Fibroblast of skin of back (primary cell): ENCODE results near the gene SLC51B.
"Not testable (repeated sequence)": the region's sequence is repeated elsewhere in the genome, so short reads cannot be mapped to it uniquely, and the experiment has no call there.

Source experiments
- DNase-seq: peaks from one replicate; pipeline ENCODE4 v3.0.0-alpha.2; 2013

SLC51B gene

DNA sequence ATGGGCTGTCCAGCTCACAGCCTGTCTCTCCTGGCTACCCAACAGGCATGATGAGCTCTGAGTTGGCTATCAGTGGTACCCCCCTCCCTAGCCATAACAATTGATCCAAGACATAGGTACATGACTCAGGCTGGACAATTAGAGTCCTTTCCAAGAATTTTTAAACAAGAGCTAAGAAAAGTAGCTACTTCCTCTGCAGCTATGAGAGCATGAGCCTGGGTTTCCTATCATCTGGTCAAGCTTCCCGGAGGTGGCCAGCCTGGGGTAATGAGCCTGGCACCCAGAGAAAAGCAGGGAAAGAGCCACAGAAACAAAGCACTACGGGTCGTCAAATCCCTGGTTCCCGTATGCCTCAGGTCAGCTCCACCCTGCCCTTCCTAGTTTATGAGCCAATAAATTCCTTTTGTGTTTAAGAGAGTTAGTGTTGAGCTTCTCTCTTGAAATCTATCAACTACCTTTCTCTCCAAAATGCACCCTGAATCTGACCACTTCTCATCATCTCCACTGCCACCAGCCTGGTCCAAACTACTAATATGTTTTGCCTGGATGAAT is 2.3 kb upstream of the SLC51B start:
- DNase-seq = no peak

DNA sequence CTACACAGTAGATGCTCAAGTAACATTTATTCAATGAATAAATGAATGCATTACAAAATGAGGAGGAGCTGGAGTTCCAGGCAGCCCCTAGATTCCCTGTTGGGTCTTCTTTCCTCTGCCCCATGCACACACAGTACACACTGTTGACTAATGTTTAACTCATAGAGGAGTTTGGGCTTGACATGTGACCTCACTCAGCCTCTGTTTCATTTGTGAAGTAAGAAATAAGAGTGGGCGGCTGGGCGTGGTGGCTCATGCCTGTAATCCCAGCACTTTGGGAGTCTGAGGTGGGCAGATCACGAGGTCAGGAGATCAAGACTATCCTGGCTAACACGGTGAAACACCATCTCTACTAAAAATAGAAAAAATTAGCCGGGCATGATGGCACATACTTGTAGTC is 969 bp upstream of the SLC51B start:
- DNase-seq = not testable (repeated sequence)

DNA sequence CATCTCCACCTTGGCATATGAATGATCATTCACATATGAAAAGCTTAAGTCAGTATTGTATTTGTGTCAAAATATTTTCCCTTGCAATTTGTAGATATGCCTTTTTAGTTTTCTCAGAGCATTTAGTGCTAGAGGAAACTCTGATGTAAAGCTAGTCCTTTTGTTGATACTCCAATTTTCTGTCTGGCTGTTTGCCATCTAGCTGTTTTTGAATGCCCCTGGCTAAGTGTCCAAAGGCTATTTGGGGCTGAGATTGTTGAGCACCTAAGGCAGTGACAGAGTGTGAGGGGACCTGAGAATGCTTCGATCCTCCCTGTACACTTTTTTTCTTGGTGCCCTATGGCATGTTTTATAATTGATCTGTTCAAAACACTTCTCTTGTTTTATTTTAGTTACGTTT is 3.1 kb downstream of the SLC51B start:
- DNase-seq = no peak

DNA sequence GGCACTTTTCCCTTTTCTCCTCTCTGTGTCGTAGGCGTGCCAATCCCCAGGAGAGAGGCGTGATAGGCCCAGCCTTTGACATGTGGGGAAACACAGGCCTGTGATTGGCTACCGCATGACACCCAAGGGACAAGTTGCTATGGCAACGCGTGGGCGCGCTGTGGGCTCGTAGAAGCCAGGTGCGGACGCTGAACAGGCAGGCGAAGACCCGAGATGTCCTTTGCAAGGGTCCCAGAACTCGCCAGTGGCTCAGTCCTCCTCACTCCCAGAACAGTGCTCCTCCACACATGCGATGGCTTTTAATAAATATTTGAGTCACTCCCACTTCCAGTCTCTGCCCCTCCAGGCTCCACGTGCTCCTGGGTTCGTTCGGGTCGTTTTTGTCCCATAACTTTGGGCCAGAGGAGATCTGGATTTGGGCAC is 4.2 kb downstream of the SLC51B start:
- DNase-seq = peak; percentile 92

DNA sequence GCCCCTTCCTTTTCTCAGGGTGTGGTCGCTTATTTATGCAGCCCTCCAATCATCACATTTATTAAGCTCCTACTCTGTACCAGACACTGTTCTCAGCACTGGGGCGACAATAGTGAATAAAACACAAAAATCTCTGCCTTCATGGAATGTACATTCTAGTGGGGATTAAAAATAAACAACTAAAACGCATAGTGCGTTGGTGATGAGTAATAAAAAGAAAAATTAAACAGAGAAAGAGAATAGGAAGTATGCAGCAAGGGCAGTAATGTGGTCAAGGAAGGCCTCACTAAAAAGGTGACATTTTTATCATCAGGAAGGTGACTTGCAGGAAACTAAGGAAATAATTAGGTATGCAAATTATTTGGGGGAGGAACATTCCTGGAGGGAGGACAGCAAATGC is 5.1 kb downstream of the SLC51B start:
- no peak for DNase-seq

DNA sequence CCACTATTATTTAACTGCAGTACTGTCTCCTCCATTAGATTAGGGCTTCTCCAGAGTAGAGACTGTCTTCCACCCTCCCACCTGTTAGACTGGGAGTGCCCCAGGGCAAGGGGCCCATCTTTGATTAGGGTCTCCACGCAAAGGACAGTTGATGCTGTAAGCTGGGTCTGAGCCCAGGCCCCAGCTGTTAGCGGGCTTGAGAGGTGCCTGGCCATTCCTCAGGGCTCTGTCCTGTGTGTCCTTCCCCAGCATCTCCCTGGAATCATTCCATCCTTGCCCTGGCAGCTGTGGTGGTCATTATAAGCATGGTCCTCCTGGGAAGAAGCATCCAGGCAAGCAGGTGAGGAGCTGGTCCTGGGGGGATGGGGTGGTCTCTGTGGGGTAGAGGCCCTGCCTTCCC is 6.1 kb downstream of the SLC51B start:
- DNase-seq = no peak

DNA sequence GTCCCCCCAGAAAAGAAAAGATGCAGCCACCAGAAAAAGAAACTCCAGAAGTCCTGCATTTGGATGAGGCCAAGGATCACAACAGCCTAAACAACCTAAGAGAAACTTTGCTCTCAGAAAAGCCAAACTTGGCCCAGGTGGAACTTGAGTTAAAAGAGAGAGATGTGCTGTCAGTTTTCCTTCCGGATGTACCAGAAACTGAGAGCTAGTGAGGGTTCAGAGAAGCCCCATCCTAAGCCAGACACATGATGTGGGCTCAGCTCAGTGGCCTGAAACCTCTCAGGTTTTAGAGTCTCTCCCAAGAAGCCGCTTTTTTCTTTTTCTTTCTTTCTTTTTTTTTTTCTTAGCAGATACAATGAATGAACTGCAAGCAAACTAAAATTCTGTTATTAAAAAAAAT is 7.8 kb downstream of the SLC51B start:
- DNase-seq = no peak

DNA sequence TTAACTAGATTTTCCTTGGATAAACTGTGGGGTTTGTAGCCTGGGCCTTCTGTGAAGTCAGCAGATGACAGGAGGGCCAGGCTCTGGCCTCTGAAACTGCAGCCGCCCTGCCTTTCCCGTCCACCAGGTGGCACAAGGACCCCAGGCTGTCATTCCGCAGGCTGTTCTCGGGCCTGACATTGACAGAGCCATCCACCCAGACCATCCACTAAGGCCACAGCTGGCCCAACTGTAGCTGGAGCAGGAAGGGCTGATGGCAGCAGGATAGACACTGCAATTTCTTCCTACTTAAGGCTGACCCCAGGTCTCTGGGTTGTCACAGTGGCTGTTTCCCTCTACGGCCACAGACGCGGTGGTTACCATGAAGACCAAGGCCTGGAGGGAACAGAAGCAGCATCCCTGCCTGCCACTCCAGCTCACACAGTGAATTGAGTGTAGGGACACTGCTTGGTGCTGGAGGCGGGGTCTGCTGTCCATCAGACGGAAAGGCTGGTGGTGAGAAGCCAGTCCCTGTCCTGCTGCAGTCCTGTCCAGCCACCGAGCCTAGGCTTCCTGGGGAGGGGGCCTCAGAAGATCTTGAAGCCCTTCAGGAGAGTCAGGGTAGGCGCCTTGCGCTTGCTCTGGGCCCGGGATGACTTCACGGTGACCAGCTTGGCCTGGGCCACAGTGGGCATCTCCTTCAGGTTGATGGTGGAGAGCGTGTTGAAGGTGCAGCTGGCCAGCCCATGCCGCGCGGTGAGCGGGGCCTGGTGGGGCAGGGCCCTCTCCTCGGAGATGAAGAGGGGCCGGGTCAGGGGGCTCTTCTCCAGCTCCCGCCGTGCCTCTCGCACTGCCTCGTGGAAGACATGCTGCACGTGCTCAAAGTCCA is 9.4 kb downstream of the SLC51B start:
- DNase-seq = peak; percentile 62

DNA sequence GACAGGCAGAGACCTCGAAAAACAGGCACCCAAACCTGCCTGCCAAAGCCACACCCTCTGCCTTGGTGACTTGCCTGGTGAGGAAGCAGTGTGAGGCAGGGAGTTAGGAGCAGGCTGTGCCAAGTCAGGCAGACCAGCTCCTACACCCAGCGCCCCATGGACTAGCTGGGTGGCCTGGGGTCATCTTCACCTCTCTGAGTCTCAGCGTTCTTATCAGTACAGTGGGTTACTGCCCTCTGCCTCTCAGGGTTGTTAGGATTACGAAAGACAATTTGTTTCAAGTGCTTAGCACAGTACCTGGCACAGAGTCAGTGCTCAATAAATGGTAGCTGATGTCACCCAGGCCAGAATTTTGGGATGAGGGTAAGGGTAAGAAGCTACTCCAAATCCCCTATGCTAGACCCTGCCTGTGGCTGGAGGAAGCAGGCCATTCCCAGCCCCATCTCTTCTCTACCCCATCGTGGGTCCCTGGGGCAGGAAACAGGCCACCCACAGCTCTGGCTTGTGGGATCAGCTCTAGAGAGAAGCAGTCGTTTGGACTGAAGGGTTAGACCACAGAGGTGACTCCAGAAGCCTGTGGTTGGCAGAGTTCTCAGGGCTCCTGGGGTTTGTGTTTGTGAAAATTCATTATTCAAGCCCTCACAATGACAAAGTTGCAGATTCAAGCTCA is 10.1 kb downstream of the SLC51B start:
- DNase-seq = no peak

DNA sequence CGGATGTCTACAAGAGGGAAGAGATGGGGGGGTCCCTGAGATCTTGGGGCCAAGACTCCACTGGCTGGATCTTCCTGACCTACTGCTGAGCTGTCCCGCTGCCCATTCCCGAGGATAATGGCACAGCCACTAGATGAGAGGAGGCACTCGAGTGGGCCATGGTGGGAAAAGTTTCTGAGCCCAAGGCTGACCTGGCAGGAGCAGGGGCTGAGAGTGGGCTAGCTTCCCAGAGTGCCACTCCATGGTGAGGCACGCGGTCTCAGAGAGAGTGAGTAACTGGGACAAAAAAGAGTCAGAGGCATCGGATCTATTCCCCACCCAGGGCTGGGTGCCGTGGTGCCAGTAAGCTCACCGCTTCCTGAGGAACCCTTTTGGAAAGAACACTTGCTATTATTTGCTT is 10.9 kb downstream of the SLC51B start:
- DNase-seq = no peak

DNA sequence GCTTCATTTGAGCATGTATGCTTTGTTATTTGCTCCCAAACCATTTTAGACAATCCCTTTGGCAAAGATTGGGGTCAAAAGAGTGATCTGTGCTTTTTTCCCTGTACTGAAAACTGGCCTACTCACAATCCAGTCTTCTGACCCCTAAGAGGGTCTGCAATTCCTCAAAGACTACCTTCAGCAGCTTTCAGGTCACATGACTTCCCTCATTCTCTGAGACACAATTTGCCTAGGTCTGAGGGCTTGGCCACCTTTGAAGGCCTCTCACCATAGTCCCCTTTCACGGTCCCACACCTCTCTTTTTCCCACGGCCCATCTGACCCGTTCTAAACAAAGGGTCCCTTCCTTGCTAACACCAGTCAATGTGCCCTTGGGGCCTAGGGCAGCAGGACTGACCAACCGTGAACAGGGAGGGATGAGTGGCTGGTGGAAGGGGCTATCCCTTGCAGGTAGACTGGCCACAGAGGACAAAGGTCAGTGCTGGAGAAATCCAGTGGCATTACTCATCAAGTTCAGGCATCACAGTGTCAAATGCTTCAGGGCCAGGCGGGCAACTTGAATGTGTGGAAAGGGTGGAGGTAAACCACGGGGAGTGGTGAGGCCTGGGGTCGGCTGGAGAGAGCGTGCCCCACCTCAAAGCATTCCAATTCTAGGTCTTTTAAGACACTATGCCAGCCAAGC is 11.8 kb downstream of the SLC51B start:
- DNase-seq = no peak

DNA sequence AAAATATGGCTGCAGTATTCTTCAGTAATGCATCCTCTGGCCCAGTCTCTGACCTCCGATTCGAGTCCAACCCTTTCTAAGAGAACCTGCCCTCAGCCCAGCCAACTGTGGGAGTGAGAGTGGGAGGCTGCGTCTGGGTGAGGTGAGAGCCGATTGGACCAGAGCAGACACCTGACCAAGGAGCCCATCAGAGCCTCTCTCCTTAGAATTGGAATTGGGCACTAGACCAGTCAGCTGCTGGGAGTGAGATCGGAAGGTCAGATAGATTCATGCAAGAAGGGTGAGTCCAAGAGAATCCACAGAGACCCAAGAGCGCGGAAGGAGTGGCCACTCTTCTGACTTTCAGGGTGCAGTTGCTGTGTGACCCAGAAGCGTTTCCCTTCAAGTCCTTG is 12.4 kb downstream of the SLC51B start:
- DNase-seq = no peak

DNA sequence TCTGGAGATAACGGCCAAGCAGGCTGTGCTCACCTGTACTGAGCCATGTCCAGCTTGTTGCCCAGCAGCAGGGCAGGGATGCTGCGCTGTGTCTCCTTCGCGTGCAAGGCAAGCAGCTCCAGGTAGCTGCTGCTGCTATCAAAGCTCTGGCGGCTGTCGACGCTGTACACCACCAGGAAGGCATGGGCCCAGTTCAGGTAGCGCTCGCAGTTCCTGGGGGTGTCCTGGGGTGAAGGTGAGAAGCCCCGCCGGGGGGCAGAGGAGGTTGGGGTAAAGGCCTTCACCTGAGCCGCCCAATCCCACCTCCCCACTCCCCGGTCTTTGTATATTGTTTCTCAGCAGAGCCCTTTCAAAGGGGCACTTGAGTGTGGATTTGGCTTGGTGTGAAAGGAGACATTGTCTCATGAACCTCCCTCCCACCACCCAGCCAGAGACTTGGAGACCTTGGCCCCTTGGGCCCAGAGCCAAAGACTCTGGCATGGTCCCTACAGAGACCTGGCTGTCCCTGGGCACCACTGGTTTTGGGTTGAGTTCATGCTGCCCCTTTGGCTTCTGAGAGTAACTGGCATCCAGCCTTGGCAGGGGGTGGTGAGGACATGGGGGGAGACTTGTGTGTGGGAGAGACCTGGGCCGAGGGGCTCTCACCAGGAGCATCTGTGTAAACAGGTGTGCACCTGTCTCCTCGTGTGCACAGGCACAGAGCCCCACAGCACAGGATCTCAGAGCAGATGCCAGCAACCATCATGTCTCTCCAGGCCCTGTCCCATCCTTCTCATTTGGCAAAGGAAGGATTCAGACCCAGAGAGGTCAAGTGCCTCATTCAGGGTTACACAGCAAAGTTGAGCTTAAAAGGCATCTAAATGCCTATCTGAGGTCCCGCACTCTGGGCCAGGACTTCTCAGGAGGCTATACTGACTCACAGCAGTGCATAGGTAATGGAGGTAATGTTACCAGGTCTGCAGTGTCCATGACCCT is 13.5 kb downstream of the SLC51B start:
- no peak for DNase-seq

DNA sequence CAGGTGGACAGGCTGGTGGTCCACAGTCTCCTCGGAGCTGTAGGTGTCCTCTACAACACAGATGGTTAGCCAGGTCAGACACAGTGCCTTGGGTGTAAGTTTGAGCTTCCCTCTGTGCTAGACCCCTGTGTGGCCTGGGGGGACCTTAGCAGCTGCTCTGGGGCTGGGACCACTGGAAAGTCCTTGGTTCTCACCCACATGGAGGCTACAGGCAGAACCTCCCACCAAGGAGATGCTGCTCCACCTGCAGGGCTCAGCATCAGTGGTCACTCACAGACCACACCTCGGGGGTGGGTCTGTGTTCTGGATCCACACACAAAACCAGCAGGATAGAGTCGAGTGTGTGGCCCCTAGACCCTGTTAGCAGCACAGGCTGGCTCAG is 14.2 kb downstream of the SLC51B start:
- no peak for DNase-seq

DNA sequence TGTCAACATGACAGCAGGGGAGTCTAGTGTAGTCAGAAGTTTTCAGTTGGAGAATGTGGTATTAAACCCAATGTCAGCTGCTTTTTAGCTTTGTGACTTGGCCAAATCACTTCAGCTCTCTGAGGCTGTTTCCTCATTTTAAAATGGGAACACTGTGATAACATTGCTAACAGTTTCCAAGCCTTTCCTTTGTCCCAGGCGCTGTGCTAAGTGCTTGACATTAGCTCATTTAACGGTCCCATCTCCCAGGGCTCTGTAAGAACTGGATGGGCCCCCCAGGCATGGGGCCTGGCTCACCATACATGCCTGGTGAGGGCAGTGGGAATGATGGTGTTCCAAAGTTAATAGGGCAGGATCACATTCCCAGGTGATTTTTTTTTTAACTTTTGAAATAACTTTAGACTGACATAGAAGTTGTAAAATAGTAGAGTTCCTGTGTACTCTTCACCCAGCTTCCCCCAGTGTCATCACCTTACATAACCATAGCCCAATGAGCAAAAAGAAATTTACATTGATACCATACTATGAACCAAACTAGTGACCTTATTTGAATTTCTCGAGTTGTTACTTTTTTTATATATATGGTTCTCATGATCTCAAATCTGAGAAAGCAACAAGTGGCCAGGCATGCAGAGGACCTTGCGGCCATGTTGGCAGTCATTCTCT is 14.9 kb downstream of the SLC51B start:
- no peak for DNase-seq

DNA sequence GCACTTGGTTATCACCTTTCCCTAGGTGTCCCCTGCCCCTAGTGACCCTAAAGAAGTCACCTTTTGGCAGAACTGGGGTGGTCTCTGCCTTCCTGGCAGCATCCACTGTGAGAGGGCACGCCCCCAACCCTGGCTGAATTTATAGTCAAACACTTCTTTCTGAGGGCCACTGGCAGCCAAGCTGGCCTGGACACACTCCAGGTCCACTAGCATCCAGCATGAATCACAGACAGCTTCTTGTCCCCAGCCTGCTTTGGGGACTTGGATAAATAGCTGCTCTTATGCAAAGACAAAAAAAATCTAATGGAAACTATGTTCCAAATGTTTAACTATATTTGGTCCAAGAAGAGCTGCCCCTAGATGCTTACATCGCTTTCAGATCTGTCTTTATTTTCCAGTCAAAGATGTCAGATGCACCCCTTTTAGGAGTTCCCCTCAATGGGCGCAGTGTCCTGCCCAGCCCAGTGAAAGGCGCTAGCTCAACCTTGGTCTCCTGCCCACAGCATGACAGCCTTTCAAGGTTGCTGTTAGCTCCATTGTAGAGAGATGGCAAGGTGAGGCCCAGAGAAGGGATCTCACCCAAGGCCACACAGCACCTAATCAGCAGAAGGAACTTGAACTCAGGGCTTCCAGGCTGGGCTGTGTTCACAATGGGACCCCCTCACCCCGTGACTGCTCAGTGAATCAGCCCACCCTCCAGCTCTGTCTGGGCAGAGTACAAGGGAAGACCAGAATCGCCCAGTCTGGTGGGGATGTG is 15.6 kb downstream of the SLC51B start:
- no peak for DNase-seq

DNA sequence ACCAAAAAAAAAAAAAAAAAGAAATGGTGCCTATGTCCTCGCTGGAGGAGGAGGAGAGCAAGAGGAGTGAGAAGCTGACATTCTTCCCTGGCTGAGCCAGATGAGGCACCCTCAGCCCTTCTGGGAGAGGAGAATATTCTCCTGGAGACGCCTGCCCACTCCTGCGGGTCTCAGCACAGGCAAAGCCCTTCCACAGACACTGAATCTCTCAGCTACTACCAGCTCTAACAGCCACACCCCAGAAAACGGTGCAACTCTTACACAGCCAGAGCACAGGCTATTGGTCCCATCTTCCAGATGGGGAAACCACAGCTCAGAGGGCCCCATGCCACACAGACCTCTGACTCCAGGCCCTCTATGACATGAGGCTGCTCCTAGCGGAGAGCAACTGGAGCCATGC is 16.9 kb downstream of the SLC51B start:
- DNase-seq = no peak

DNA sequence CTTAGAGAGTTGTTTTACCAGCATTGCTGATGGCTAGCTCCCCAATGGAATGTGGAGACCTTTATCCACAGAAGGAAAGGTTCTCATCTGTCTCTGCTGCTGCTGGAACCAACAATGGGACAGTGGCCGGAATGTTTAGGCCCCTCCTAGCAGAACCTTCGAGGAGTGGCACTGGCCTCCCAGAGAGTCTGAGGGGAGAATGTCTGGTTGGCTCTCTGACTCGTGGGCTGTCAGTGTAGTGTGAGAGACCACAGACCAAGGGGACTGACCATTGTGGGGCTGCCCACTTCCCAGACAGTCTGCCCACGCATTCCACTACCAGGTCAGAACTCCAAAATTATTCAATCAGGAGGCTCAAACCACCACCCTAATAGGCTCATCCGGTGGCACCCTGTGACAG is 17.5 kb downstream of the SLC51B start:
- no peak for DNase-seq

DNA sequence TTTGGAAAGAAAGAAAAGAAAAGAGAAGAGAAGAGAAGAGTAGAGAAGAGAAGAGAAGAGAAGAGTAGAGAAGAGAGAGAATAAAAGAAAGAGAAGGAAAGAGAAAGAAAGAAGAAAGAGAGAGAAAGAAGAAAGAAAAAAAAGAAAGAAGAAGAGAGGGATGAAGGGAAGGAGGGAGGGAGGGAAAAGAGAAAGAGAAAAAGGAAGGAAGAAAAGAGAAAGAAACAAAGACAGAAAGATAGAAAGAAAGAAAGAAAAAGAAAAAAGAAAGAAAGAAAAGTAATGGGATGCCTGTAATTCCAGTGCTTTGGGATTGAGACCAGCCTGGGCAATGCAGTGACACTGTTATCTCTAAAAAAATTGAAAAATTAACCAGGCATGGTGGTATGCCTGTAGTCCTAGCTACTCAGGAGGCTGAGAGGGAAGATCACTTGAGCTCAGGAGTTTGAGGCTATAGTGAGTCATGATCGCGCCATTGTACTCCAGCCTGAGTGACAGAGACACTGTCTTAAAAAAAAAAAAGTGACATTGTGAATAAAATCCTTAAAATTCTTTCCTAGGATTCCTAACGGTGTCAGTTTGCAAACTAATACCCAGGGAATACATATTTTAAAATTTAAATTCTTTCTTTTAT is 20.9 kb downstream of the SLC51B start:
- DNase-seq = peak; percentile 80

DNA sequence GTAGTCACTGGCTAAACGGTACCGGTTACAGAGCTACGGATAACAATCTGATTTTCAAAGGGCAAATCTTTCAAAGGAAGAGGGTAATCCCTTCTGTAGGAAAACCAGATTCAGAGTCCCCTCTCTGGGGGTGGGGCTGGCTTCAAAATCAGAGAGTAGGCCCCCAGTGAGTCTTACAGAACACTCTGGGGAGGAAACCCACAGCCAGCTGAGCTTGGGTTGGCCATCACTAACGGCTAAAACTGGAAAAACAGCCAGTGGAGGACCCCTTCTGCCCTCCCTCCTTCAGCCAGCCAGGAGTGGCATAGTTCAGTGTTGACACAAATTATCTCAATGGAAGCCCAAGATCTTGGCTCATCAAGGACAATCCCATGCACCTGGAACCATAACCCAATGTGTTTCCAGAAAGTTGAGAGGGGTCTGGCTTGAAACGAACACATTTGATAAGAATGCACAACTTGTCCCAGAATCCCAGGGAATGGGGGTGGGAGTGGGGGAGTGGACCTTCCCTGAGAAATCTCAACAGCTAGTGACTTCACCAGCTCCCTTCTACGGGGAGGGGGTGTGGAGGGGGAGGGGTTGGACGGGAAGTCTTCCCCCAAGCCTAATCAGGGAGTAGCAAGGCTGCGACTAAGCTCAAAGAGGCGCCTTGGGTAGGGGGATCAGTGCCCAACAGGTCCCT is 21.6 kb downstream of the SLC51B start:
- DNase-seq = no peak
